CD4-positive, alpha-beta T cell treated with Interleukin-4 for 4 hours (primary cell): Measurements from ENCODE around the gene RTN3.
"Not testable (repeated sequence)": the region's sequence is repeated elsewhere in the genome, so short reads cannot be mapped to it uniquely, and the experiment has no call there.

Experiments
- DNase-seq: peaks from one replicate; pipeline ENCODE4 v3.0.0-alpha.2; 2020

RTN3 gene

GRCh38 chr11:63769042-63769713 is 87.9 kb downstream of the RTN3 start:
- no peak for DNase-seq

DNA sequence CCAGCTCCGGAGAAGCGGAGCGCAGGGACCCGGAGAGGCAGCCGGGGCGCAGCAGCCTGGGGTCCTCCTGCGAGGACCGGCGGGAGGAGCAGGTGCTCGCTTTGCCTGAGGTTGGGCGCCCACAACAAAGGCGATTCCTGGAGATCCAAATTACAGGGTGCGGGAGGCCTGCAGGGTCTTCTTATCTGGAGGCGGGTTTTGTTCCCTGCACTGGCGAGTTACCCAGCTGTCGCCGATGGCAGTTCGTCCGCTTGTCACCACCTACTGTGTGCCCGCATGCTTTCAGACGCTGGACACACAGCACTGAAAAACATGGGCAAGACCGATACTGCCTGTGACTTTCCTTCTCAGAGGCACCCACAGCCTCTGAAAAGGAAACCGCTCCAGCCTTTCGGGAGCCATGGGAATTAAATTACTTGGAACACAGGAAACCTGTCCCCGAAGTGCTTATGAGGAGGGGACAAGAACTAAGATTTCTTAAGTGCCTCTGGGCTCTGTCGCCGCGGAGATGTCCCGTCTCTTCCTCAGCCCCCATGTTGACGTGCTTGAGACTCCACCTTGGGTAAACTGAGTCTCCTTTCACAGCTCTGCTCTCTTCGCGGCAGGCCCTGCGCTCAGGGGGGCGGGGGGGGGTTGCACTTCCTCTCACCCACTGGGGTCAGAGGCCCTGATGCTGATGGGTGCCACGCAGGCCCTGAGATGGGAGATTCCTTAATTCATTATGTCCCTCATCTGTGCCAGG is 88.6 kb downstream of the RTN3 start:
- DNase-seq, result no peak

GRCh38 chr11:63770763-63771162 is 89.5 kb downstream of the RTN3 start:
- no peak for DNase-seq

- DNase-seq, result not testable (repeated sequence)
Measured at GRCh38 chr11:63771741-63772318, 90.5 kb downstream of the RTN3 start.

GRCh38 chr11:63775191-63775590 is 93.9 kb downstream of the RTN3 start:
- no peak for DNase-seq

DNA sequence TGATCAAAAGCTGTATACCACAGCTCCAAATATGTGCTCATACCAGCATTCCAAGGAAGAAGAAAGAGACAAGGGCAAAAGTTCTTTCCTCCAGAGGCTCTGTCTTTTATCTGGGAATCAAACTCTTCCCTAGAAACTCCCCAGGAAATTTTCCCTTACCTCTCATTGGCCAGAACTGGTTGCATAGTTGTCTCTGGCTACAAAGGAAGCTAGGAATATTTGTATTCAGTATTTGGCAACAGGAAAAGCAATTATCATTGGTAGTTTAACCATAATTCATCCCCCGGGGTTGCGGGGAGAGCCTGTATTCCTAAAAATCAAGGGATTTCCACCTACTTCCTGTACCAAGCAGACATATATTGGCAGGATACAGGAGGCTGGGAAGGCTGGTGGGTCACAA is 97.7 kb downstream of the RTN3 start:
- DNase-seq, result no peak

DNA sequence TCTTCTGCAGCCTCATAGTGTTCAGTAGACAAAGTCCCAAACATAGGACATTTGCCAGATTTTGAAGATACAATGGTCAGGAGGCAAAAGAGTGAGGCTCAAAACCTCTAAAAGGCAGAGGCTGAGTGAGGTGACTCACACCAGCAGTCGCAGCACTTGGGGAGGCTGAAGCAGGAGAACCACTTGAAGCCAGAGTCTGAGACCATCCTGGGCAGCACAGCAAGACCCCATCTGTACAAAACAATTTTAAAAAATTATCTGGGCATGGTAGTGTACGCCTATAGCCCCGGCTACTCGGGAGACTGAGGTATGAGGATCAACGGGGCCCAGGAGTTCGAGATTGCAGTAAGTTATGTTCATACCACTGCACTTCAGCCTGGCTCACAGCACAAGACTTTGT is 101.4 kb downstream of the RTN3 start:
- DNase-seq, result no peak

- no peak for DNase-seq
Measured at GRCh38 chr11:63783925-63784592, 102.8 kb downstream of the RTN3 start.

DNA sequence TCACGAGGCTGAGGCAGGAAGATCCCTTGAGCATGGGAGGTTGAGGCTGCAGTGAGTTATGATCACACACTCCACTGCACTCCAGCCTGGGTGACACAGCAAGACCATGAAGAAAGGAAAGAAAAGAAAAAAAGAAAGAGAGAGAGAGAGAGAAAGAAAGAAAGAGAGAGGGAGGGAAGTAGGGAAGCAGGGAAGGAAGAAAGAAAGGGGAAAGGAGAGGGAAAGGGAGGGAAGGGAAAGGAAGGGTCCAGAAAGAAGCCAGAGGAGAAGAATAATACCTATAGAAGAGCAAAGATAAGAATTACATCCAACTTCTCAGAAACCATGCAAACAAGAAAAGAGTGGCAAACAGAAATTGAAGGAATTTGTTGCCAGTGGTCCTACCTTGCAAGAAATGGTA is 104.5 kb downstream of the RTN3 start:
- DNase-seq, result no peak

- no peak for DNase-seq
Measured at GRCh38 chr11:63791495-63792167, 110.3 kb downstream of the RTN3 start.

DNA sequence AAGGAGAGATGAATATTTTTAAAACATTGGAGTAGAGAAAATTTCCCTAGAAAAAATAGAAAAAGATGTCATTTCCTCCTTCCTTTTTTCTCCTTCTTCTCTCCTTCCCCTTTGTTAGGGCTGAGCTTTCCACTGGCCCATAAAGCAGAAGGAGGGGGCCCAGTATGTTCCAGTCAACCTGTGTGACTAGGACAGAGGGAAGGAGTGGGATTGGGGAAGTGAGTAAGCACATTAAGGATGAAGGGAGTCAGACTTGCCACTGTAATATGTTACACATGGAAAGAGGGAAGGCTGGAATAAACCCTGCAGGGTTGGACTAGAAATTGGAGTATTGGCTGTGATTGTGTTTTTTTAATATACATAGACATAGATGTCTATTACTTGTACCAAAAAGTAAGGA is 111.9 kb downstream of the RTN3 start:
- DNase-seq, result no peak

- no peak for DNase-seq
Measured at GRCh38 chr11:63795066-63795465, 113.8 kb downstream of the RTN3 start.

DNA sequence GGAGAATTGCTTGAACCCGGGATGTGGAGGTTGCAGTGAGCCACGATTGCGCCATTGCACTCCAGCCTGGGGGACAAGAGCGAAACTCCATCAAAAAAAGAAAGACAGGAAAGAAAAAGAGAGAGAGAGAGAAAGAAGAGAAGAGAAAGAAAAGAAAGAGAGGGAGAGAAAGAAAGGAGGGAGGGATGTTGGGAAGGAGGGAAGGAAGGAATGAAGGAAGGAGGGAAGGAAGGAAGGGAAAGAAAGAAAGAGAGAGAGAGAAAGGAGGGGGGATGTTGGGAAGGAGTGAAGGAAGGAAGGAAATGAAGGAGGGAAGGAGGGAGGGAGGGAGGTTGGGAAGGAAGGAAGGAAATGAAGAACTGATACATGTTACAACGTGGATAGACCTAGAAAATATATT is 119.6 kb downstream of the RTN3 start:
- no peak for DNase-seq

DNA sequence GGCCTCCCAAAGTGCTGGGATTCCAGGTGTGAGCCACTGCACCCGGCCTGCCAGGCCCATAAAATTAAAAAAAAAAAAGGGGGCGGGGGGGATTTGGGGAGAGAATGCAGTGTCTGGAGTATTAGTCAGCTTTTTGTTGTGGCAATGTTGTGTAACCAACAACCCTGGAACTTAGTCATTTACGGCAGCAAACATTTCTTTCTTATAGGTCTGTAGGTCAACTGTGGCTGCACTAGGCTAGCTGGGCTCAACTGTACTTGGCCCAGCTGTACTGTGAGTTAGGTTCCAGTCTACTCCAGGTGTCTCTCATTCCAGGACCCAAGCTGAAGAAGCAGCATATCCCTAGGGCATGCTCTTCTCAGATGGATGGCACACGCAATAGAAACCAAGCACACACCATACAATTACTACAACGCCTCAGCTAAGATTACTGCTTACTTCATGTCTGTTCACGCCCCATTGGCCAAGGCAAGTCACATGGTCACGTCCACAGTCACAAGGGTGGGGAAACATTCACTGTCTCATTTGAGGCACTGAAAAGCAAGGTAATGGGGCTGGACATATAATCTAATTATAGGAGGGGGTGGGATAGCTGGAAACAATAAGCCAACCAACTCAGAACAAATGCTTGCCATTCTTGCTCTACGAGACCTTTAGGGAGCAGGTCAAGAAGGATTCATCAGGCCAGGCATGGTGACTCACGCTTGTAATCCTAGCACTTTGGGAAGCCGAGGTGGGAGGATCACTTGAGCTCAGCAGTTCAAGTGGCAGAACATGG is 121.5 kb downstream of the RTN3 start:
- no peak for DNase-seq

GRCh38 chr11:63804259-63804658 is 123.0 kb downstream of the RTN3 start:
- DNase-seq, result no peak

- no peak for DNase-seq
Measured at GRCh38 chr11:63805844-63806415, 124.6 kb downstream of the RTN3 start.
